IPS-NIHi7 (cell line): Measurements from ENCODE around the gene CWC22.
"Not testable (repeated sequence)": the region's sequence is repeated elsewhere in the genome, so short reads cannot be mapped to it uniquely, and the experiment has no call there.

ENCODE experiments used
- DNase-seq: peaks from one replicate; pipeline ENCODE4 v3.0.0; 2012; ENCODE audit warnings: mixed read lengths; ENCODE audit errors: extremely low spot score

CWC22 gene

DNA sequence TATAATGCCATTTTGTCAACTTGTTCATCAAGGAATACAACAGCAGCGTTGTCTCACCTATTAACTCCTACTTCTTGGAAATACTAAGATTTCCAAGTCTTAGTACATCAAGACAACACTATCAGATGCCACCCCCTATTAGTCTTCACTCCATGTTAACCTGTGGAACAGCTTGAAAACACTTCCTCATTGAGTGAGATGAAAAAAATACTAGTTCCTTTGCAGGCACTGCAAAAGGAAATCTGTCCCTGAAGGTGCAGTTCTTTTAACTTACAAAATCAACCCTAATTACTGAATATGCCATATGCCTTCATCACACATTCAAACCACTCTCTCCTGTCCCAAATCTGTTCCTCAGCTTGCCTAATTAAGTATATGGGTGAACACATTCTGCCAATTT is 4.0 kb downstream of the CWC22 start:
- DNase-seq: no peak

DNA sequence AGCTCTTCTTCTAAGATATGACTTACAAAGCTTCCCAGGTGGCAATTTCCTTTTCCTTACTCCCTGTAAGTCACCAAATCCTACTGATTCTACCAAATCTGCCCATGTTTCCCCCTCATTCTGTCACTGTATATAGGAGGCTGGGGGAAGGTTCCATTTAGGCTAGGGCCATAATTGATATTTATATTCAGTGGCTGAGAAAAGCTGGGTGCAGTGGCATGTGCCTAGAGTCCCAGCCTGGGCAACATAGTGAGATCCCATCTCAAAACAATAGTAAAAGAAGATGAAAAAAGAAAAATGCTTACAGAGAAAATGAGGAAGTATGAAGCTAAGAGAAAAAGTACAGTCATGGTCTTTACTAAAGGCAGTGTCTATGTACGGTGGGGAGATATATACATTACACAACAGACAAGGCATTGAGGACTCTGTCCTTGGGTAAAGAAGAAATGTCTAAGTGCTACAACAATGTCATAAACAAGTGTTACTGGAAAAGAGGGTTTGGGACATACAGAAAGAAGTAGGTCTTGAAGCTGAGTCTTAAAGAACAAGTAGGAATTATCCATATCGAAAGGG is 4.8 kb downstream of the CWC22 start:
- no peak for DNase-seq

DNA sequence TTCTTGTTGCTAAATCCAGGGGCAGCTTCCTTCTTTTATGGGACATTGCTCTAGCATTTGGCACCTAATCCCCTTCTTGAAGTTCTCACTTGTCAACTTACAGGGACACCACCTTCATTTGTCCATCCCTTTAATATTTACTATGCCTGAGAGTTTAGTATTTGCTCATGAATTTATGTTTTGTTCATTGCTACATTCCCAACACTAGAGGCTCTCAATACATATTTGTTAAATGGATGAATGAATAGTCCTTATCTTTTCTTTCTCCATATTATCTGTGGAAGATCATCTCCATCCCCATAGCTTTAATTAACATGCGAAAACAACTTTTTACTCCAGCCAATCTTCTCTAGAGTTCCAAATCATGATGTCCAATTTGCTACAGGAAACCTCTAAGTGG is 5.4 kb downstream of the CWC22 start:
- no peak for DNase-seq

DNA sequence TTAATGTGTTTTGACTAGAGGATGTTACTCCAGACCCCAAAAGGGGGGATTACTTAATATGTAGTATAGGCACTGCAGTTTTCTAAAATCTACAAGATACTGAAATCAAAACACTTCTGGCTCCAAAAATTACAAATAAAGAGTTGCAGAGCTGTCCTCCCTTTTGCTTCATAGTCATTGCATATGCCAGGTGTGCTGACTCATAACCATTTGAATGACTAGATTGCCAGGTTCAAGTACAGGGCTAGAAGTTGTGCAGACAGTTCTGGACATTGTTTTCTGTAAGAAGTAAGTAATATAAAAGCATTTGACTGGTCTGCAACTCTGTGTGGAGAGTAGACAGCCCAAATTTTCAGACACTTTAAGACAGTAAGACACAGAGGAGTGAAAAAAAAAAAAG is 6.7 kb downstream of the CWC22 start:
- DNase-seq: no peak

DNA sequence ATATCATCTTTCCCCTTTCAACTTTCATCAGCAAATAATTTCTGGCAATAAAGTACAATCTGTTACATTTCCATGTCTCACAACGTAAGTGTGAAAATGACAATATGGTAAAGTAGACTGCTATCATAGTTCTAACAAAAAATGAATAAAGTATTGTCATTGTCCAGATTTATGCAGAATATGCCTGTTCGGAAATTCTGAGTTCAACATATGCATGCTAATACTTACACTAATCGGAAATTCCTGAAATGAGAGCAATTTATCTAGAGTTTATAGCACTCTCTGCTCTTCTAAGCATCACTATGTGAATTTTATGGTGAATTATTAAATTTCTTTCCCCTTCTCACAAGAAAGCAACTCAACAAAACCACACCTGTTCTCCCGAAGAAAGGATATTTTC is 8.1 kb downstream of the CWC22 start:
- DNase-seq: no peak

DNA sequence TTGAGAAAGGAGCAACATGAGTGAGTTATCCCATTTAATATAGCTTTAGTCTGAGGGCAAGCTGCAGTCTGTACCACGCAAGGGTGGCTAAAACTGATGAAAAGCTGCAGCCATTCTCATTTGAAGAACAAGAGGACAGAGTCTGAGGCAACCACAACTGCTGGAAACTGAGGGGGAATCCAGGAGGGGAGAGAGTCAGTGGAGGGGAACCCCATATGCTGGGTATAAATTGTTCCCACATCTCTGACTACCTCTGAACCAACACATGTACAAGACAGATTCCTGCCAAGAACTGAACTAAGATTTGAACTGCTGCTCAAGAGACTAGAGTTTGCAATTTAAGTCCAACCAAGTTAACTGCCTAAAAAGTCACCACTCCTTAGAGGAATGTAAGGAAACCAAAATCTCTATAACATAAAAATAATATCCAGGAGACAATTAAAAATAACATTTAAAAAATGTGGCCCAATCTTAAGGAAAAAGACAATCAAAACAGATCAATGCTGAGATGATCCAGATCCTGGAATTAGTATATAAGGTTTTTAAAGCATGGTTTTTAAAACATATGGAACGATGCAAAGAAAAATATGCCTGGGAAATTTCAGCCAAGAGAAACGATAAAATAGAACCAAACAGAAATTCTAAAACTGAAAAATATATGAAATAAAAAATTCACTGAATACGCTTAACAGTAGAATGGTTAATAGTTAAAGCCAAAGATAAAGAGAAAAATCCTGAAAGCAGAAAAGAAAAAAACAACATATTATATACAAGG is 11.2 kb downstream of the CWC22 start:
- DNase-seq: no peak

DNA sequence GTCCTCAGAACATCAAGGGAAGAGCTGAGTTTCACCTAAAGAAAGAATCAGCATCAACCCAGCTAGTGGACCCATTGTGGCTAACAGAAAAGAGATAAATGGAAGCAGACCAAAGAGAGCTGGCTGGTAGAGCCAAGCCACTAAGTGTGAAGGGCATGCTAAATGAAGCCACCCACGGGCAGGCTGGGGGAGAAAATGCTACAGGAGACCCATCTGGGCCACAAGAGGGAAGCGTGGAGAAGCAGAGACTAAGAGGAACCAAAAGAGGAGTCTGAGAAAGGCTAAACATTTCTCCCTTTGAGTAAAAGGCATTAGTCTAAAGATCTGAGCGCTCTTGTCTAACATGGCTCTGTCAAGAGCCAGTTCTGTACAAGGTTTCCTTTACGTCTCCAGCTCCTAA is 15.8 kb downstream of the CWC22 start:
- peak; percentile 39 for DNase-seq

DNA sequence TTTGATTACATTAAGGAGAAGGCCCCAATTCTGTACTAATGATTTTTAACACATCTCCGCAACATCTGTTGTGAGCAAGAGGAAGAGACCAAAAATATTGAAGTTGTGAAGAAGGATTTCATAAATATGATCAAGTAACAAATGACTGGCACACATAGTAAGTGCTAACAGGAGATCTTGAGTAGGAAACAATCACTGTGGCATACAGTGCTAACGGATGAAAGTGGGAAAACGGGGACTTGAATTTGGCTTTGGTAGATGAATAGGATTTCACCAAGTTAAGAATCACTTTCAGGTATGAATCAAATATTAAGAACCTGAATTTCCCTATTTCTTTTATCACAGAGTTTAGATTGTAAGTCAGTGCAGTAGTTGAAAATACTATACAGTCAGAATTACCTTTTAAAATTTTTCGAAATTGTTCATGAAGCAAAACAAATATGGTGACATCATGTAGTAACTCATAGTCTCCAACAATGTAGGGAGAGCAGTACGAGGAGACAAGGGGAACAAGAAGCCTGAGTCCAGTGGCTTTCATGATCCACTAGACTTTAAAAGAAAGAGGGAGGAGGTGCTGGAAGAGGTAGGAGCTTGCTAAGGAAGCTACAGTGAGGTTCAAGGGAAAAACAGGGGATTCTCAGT is 16.3 kb downstream of the CWC22 start:
- DNase-seq: no peak

DNA sequence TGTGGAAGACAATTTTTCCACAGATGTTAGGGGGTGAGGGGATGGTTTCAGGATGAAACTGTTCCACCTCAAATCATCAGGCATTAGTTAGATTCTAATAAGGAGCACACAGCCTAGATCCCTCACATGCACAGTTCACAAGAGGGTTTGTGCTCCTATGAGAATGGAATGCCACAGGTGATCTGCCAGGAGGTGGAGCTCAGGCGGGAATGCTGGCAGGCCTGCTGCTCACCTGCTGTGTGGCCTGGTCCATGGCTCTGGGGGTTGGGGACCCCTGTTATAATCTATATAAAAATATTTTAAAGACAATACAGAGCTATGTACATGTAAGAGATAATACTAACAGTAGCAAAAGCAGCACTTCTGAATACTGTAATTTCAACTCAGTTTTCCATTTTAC is 19.2 kb downstream of the CWC22 start:
- DNase-seq: no peak

DNA sequence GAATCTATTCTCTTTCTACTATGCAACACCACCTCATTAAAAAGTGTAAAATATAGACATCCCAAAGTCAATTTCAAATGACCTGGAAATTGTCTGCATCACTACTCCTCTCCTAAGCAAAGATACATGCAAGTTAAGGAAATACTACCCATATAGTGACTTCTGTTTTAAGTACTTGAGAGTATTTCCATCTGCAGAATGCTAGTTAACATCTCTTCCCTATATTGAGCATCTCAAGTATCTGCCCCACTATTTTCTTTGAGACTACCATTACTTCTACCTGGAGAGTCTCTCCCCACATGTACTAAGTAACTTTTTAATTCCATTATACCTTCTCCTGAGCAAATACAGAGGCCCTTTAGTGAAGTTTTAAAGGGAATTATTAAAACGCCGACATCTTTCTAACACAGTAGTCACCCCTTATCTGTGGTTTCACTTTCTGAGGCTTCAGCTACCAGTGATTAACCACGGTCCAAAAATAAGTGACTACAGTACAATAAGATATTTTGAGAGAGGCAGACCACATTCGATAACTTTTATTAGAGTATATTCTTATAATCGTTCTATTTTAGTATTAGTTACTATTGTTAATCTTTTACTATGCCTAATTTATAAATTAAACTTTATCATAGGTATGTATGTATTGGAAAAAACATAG is 21.8 kb downstream of the CWC22 start:
- DNase-seq: no peak

DNA sequence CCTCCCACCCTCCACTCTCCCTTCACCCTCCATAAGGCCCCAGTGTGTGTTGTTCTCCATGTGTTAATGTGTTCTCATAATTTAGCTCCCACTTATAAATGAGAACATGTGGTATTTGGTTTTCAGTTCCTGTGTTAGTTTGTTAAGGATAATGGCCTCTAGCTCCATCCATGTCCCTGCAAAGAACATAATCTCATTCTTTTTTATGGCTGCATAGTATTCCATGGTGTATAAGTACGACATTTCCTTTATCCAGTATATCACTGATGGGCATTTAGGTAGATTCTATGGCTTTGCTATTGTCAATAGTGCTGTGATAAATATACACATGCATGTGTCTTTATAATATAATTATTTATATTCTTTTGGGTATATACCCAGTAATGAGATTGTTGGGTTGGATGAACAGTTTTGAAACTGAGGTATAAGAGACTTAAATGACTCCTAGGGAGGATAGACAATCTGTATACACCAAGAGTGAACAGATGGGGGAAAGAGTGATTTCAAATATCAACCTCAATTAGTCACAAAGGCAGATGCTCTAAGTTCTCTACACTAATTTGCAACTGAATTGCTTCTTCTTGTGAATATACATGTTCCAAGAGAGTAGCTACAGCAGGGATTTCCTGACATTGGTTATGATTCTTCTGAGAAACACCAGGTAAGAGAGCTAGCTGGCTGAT is 23.7 kb downstream of the CWC22 start:
- DNase-seq: no peak

DNA sequence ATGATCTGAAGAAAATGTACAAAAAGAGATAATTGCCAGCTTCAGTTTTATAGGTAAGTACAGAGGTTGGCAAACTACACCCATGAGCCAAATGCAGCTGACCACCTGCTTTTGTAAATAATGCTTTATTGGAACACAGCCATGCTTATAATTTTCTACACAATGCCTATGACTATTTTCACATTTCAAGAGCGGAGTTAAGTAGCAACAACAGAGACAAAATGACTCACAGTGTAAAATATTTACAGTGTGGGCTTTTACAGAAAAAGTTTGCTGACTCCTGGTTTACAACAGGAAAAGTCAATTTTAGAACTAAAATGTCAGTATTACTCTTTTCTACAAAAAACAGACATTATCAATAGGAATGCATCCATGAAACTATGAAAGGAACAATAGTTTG is 26.0 kb downstream of the CWC22 start:
- no peak for DNase-seq

DNA sequence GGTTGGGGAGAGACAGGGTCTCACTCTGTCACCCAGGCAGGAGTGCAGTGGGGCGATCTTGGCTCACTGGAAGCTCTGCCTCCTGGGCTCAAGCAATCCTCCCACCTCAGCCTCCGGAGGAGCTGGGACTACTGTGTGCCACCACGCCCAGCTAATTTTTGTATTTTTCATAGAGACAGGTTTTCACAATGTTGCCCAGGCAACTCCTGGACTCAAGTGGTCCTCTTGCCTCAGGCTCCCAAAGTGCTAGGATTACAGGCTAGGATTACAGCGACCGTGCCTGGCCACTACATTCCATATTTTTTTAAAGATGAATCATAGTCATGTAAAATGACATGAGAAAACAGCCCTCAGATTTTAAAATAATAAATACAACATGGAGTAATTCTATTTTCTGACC is 32.3 kb downstream of the CWC22 start:
- no peak for DNase-seq

DNA sequence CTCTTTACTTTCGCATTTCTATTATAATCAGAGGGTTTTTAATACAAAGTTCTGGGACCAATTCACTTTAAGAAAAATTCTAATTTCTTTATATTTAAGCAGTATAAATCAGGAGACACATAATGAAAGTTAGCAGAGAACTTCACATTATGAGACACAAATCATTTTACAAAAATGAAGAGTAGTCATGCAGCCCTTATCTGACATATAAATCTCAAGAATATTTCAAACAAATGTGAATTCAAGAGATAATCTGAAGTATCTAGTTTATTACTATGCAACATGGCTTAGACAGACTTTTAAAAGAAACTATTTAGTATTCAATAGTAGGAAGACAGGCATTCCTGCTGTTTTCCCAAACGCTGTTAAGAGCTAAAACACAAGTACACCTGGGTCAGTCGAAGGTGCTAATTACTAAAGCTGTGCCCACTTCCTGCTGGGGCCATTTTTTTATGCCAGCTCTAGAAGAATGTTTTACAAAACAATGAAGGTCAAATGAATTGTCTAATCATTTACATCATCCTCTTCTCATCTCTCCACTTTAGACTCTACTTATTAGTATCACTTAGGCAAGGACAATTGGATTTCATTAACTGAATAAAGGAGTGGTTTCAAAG is 40.2 kb downstream of the CWC22 start:
- DNase-seq: no peak

DNA sequence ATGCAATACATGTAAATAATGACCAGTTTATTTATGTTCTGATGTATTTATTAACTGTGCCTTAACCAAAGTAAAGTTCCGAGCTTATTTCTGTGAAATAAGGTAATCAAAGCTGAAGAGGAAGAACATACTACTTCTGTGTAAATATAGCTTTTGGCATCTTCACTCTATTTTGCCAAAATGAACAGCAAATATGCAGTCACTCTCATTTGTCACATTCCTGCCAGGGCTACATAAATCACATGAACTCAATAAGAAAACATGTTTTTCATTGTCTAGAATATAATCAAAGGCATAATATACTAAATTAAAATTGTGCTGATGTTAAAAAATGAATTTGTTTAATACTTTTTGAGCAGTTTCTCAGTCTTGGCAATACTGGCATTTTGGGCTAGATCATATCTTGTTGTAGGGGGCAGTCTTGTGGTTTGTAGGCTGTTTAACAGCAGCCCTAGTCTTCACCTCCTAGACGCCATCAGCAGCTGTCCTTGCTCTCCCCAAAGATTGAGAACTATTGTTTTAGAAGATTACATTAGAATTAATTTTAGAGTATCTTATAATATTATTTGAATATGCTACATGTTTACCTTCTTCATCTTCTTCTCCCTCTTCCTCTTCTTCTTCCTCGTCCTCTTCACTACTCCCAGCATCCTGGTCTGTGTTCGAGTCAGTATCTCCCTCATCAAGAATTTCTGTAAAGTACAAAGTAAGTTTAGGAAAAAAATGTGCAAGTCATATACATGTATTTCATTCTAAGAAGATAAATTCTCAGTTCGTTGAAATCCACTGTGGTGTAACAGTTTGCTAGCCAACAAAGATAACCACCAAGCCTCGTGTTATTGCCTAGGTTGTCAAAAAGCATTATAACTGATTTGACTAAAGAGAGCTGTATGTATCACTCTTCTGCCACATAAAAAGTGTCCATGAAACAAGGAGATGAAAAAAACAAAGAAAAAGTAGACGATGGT is 41.5 kb downstream of the CWC22 start:
- no peak for DNase-seq

DNA sequence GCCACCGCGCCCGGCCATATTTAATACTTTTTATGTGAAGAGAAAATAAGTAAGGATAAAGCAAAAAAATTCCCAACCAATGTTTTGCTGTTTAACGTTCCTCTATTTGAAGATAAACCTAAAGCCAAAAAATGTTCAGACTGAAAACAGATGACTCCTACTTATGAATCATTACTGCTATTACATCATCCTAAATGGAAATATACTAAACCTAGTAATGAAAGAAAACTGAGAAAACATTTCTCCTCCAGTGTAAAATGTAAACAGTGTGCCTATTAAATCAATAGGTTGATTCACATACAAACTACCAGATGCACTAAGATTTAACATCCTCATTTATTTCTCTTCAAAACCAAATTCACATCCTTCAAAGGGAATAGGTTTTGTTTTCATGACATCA is 43.5 kb downstream of the CWC22 start:
- DNase-seq: no peak

DNA sequence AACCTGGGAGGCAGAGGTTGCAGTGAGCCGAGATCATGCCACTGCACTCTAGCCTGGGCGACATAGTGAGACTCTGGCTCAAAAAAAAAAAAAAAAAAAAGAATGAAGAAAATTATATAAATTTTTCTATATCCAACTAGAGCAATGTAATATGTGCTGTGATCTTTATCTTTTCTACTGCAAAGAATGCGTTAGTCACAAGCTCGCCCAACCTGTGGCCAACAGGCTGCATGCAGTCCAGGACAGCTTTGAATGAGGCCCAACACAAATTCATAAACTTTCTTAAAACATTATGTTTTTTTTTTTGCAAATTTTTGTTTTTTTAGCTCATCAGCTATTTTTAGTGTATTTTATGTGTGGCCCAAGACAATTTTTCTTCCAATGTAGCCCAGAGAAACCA is 48.8 kb downstream of the CWC22 start:
- not testable (repeated sequence) for DNase-seq

DNA sequence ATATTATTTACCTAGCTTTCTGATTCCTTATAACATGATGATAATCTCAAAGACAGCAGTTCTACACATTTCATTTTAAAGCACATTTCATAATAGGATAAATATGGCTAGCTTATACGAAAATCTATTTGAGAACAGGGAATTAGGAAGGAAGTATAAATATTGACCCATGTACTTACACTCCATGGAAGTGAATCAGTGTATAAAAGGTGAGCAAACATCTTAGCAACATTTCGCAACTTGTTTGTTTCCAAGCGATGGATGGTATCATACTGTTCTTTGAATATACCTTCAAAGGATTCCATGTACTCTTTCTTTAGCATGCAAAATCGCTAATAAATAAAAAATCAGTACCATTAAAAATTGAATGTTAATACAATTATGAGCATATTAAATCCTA is 53.1 kb downstream of the CWC22 start:
- no peak for DNase-seq

DNA sequence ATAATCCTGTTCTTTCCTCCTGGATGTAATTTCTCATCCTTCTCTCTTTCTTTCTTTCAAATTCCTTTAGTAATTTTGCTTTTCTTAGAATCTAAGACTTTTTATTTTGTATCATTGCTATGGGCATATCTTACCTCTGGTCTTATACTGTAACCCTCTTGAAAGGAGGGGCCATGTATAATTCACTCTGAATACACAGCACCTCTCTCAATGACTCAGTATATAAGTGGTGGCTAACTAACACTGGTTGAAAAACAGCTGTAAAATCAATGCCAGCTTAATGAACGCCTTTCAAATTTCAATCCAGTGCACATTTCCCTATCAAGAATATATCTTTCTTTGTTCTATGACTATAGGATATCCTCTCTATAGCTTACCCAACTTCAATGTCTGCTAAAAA is 53.7 kb downstream of the CWC22 start:
- DNase-seq: no peak

DNA sequence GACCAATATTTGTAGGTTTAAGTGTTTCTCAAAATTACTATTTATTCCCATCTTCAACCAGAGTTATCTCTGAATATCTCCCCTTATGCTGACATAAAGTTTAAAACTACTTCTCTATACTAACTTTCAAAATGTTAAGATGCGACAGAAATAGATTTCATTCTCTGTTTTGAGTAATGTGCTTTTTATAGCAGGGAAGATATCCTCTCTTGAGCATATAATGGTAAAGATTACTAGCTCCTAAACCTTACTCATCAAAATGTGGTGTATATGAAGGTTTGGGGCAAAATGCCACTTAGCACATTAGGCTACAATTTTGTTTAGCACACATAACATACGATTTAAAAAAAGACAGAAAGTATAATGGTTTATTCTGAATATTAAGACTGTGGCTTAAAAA is 54.4 kb downstream of the CWC22 start:
- no peak for DNase-seq

DNA sequence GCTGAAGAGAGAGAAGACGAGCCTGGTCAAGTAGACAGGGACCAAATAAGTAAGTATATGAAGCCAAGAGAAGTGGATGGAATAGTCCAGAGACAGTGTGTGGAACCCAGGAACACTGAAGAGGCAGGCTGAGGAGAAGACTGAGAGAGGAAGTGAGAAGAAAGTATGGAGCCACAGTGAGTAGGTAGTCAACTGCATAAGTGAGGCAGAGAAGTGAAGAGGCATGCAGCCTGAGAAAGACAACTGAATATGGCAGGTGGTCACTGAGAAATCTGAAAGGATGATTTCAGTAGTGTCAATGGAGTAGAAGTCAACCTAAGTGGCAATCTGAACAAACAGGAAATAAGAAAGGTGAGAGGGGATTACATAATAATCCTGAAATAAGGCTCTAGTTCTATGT is 55.4 kb downstream of the CWC22 start:
- DNase-seq: no peak
